Stimulated activated naive CD8-positive, alpha-beta T cell treated with anti-CD3 and anti-CD28 coated beads, Interleukin-15, amount 100 ng/mL, for 72 hours (primary cell): ENCODE measurements around the gene RRAGD.
A peak's percentile ranks its signal among the peaks of the same experiment; 100 is the strongest.

Experiments used
- ATAC-seq: fragments of 150-1000 bp; cut with Tn5 transposase; 2 replicates; pipeline ENCODE4 v1.10.0; 2021; ENCODE audit warnings: mild to moderate bottlenecking, moderate library complexity
- DNase-seq, 2 donors: peaks; one replicate each; pipeline ENCODE4 v3.0.0; 2021 to 2022
- H3K27ac Mint-ChIP-seq, 2 donors: one replicate each; pipeline ENCODE4 v1.8.0; 2022; ENCODE audit warnings: mild to moderate bottlenecking in 2 of 2, mixed read lengths in 2 of 2, moderate library complexity in 2 of 2
- H3K27me3 Mint-ChIP-seq: one replicate; pipeline ENCODE4 v1.8.0; 2022; ENCODE audit warnings: mixed read lengths
- H3K4me1 Mint-ChIP-seq: one replicate; pipeline ENCODE4 v1.8.0; 2022; ENCODE audit warnings: mild to moderate bottlenecking, mixed read lengths
- H3K4me3 Mint-ChIP-seq, 2 donors: one replicate each; pipeline ENCODE4 v1.8.0; 2022; ENCODE audit warnings: mild to moderate bottlenecking in 2 of 2, mixed read lengths in 2 of 2, moderate library complexity in 1 of 2
- H3K9me3 Mint-ChIP-seq, 2 donors: one replicate each; pipeline ENCODE4 v1.8.0; 2022; ENCODE audit warnings: mixed read lengths in 2 of 2

Gene RRAGD

DNA sequence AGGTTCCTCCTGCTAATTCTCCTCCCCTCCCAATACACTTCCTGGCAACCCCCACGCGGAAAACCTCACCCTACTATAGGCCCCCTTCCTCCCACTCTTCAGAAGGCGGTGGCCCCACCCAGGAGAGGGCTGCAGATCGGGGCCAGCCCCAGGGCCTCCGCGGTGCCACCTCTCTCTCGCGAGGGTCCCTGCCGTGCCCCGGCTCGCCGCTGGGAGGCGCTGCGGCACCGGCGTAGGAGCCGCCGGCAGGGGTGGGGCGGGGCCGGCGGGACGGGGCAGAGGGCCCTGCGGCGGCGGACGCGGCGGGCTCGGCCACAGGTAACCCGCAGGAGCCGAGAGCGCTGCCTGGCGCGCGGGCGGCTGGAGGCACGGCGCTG, 20.8 kb upstream of the RRAGD start, which contains the start of gene ANKRD6:
Gene ANKRD6, plus strand, starts transcription at position 278 of the 377 bp plus-strand sequence. CDS start 133,825 bp downstream, outside the sequence.
- DNase-seq (peak; percentile 85 to 91), ATAC-seq (peak; percentile 94)
- Mint-ChIP-seq H3K27ac (peak within 1 kb of the TSS; percentile 42 to 79), H3K4me1 (peaks cover 31% of the 10 kb centered on the region), H3K27me3 (peaks cover 16% of the 10 kb centered on the region), H3K4me3 (peak within 1 kb of the TSS; percentile 81 to 83), H3K9me3 (no peaks in the 10 kb centered on the region)

- H3K27me3 Mint-ChIP-seq = peaks cover 12% of the 10 kb centered on the region
- DNase-seq (no peak), ATAC-seq (no peak)
- H3K9me3 Mint-ChIP-seq = no peaks in the 10 kb centered on the region
- no peak overlapping the region for H3K4me3 Mint-ChIP-seq
- H3K4me1 Mint-ChIP-seq = peaks cover 29% of the 10 kb centered on the region
- no peak overlapping the region for H3K27ac Mint-ChIP-seq
These were observed 18.3 kb upstream of the RRAGD start for GRCh38 chr6:89430201-89430962.

- H3K27ac Mint-ChIP-seq = no peak overlapping the region
- no peak overlapping the region for H3K4me3 Mint-ChIP-seq
- DNase-seq (no peak), ATAC-seq (no peak)
- H3K4me1 Mint-ChIP-seq = peaks cover 10% of the 10 kb centered on the region
- no peaks in the 10 kb centered on the region for H3K9me3 Mint-ChIP-seq
- H3K27me3 Mint-ChIP-seq = peaks cover 34% of the 10 kb centered on the region
These were observed 4.7 kb upstream of the RRAGD start for GRCh38 chr6:89416796-89417195.

DNA sequence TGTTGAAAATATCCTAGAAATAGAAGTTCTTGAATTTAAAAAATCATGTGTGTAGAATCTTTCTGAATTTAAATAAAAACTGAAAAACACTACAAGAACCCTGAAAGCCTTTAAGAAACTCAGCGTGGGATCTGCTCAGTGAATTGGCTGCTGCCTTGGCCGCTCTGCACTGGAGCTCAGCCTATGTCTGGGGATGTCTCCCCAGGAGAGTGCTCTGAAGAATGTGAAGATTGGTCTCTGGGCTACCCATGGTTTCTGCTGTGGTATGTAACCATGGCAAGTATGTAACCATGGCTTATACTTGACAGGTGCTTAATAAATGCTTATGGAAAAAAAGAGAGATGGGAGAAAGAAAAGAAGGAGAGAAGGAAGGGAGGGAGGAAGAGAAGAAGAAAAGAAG, 3.1 kb upstream of the RRAGD start:
- Mint-ChIP-seq H3K4me1 (peaks cover 19% of the 10 kb centered on the region), H3K4me3 (no peak overlapping the region), H3K9me3 (no peaks in the 10 kb centered on the region), H3K27ac (no peak overlapping the region), H3K27me3 (peaks cover 34% of the 10 kb centered on the region)
- no peak for ATAC-seq
- no peak for DNase-seq

- H3K27me3 Mint-ChIP-seq = peaks cover 34% of the 10 kb centered on the region
- H3K27ac Mint-ChIP-seq = no peak overlapping the region
- no peak overlapping the region for H3K4me3 Mint-ChIP-seq
- ATAC-seq (no peak), DNase-seq (no peak)
- peaks cover 21% of the 10 kb centered on the region for H3K4me1 Mint-ChIP-seq
- no peaks in the 10 kb centered on the region for H3K9me3 Mint-ChIP-seq
These were observed 2.1 kb upstream of the RRAGD start for GRCh38 chr6:89414215-89414614.

DNA sequence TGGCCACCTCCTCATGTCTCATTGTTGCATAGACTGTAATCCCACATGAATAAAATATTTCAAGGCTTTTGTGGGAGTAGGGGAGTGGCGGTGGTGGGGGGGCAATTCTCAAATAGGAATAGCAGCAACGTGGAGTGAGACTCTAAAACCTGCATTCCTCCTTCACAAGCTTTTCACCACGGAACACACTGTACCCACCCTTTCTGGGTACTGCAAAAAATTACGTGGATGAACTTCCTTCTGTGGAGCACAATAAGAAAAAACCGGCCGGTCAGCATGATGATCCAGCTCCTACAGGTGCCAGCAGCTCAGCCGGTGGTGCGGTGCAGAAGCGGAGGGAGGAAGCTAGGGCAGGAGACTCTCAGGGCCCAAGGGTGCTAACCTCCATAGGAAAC, 930 bp upstream of the RRAGD start:
- Mint-ChIP-seq H3K4me3 (peak overlapping the region; percentile 97 to 100), H3K9me3 (no peaks in the 10 kb centered on the region), H3K27me3 (peaks cover 34% of the 10 kb centered on the region), H3K27ac (peak overlapping the region in 1 of 2 donors; percentile 31), H3K4me1 (peaks cover 21% of the 10 kb centered on the region)
- ATAC-seq (no peak), DNase-seq (no peak)

DNA sequence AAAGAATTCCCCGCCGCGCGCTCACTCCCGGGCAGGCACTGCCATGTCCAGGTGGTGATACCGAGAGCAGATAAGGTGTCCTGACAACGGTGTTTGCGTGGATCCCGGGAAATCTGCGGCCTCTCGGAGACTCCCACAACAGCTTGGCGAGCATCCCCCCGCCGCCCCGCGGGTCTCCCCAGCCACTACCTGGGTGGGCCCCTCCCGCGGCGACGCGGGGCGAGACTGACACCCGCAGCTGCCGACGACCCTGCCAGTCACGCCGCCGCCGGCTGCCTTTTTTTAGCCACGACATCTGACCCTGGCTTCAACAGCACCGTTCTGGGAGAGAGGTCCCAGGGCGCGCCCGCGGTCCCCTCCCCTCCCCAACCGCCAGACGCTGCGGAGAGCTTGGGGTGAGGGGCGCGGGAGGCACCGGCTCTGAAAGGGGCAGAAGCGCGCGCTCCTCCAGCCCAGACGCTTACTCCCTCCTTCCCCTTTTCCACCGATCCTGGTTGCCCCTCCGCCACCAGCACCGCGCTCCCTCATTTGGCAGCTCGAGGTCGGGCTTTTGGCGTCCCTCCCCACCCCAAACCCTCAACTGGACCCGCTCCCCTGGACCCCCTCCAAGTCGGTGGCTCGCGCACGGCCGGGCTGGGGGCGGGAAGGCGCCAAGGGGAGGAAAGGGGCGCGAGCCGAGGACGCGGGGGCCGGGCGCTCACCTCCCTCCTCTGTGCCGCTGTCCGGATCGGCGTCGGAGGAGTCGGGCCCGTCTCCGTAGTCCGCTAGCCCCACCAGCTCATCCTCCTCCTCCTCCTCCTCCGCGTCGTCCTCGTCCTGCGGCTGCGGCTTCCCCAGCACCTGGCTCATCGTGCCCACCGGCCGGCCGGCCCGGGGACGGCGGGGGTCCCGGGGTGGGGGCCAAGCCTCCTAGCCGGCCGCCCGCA, 665 bp downstream of the RRAGD start:
- Mint-ChIP-seq H3K27me3 (peaks cover 23% of the 10 kb centered on the region), H3K4me3 (peak overlapping the region; percentile 83 to 97), H3K27ac (peak overlapping the region in 1 of 2 donors; percentile 42), H3K4me1 (peaks cover 21% of the 10 kb centered on the region), H3K9me3 (no peaks in the 10 kb centered on the region)
- ATAC-seq = peak; percentile 76
- DNase-seq = peak; percentile 34 to 50

GRCh38 chr6:89410788-89411144, 1.3 kb downstream of the RRAGD start:
- no peaks in the 10 kb centered on the region for H3K9me3 Mint-ChIP-seq
- peak overlapping the region; percentile 83 to 87 for H3K4me3 Mint-ChIP-seq
- peaks cover 25% of the 10 kb centered on the region for H3K4me1 Mint-ChIP-seq
- peak overlapping the region in 1 of 2 donors; percentile 42 for H3K27ac Mint-ChIP-seq
- H3K27me3 Mint-ChIP-seq = peaks cover 23% of the 10 kb centered on the region
- DNase-seq = no peak
- no peak for ATAC-seq

DNA sequence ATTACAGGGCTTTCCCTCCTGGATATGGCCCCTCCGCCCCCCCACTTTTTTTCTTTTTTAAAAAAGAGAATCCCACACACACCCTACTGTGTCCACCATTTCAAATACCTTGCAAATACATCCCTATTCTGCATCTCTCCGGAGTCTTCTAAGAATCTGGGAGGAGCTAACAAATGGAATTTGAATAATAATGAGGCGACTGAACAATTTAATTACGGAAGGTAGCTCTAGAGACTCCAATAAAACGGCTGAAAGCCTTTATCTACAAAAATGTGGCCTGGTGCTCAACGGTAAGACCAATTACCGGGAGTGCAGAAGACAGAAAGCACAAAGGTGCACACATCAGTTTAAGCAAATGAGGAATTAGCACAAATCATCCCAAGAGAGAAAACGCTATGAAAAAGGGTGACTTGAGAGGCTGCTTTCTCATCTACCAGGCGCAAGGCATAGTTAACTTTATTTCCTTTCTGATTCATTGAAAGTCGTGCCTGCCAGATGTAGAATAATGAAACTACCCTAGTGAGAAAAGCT, 1.8 kb downstream of the RRAGD start:
- peaks cover 25% of the 10 kb centered on the region for H3K4me1 Mint-ChIP-seq
- DNase-seq (no peak), ATAC-seq (no peak)
- H3K27me3 Mint-ChIP-seq = peaks cover 20% of the 10 kb centered on the region
- H3K4me3 Mint-ChIP-seq = peak overlapping the region; percentile 83 to 87
- H3K9me3 Mint-ChIP-seq = no peaks in the 10 kb centered on the region
- H3K27ac Mint-ChIP-seq = no peak overlapping the region

GRCh38 chr6:89409461-89410035, 2.5 kb downstream of the RRAGD start:
- H3K27ac Mint-ChIP-seq = no peak overlapping the region
- DNase-seq = no peak
- no peak for ATAC-seq
- H3K4me1 Mint-ChIP-seq = peaks cover 25% of the 10 kb centered on the region
- no peaks in the 10 kb centered on the region for H3K9me3 Mint-ChIP-seq
- H3K4me3 Mint-ChIP-seq = no peak overlapping the region
- peaks cover 14% of the 10 kb centered on the region for H3K27me3 Mint-ChIP-seq

DNA sequence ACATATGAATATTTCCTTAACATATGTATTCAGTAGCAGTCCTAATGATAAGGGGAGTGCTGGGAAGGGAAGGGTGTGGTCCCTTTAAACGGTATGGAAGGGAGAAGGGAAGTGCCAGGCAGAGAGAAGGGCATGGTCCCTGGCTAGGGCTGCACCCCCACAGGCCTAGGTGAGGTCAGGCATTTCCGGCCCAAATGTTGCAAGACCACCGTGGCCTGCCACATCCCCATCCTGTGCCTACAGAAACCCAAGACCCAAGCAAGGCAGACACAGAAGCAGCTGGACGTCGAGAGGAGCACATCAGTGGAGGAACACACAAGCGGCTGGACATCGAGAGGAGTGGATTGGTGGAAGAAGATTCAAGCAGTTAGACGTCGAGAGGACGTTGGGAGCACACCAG, 5.9 kb downstream of the RRAGD start:
- H3K9me3 Mint-ChIP-seq = no peaks in the 10 kb centered on the region
- DNase-seq (no peak), ATAC-seq (no peak)
- peaks cover 15% of the 10 kb centered on the region for H3K4me1 Mint-ChIP-seq
- no peak overlapping the region for H3K4me3 Mint-ChIP-seq
- no peak overlapping the region for H3K27ac Mint-ChIP-seq
- no peaks in the 10 kb centered on the region for H3K27me3 Mint-ChIP-seq

DNA sequence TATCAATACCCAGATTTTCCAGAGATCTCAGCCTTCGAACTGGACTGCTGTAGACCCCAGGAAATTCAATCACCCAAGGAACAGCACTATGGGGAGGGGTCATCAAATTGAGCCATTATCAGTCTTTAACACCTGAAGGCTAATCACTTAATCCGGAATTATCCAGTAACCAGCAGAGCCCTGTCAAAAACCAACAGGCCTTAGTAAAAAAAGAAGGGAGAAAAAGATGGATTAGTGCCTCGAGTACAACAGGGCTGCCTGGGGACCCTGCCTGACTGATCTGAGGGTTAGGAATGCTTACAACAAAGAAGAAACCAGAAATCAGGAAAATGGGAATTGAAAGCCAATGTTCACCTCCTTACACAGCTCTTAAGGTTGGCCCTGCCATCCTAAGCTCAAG, 7.6 kb downstream of the RRAGD start:
- ATAC-seq (no peak), DNase-seq (no peak)
- no peaks in the 10 kb centered on the region for H3K27me3 Mint-ChIP-seq
- no peak overlapping the region for H3K27ac Mint-ChIP-seq
- H3K9me3 Mint-ChIP-seq = no peaks in the 10 kb centered on the region
- peaks cover 4% of the 10 kb centered on the region for H3K4me1 Mint-ChIP-seq
- H3K4me3 Mint-ChIP-seq = no peak overlapping the region

- no peak for DNase-seq
- ATAC-seq = no peak
- no peak overlapping the region for H3K4me3 Mint-ChIP-seq
- no peaks in the 10 kb centered on the region for H3K9me3 Mint-ChIP-seq
- H3K27ac Mint-ChIP-seq = no peak overlapping the region
- no peaks in the 10 kb centered on the region for H3K27me3 Mint-ChIP-seq
- H3K4me1 Mint-ChIP-seq = peaks cover 4% of the 10 kb centered on the region
These were observed 9.3 kb downstream of the RRAGD start for GRCh38 chr6:89402776-89403175.

DNA sequence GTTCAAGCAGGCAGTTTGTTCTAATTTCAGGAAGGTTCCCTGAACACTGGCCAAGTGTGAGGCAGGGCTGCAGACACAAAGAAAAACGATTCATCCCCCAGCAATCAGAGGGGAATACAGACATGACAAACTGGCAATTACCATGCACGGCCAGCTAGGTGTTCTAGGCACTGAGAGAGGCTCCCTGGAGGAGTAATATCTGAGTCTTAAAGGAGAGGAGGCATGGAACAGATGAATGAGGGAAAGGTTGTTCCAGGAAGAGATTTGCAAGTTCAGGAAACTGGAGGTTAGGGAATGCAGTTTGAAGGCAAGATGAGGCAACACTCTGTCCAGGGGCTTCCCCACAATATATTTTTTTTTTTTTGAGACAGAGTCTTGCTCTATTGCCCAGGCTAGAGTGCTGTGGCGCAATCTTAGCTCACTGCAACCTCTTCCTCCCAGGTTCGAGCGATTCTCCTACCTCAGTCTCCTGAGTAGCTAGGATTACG, 11.1 kb downstream of the RRAGD start:
- Mint-ChIP-seq H3K27me3 (no peaks in the 10 kb centered on the region), H3K27ac (no peak overlapping the region), H3K4me3 (no peak overlapping the region), H3K4me1 (peaks cover under 1% of the 10 kb centered on the region), H3K9me3 (no peaks in the 10 kb centered on the region)
- ATAC-seq = no peak
- DNase-seq = no peak

GRCh38 chr6:89400050-89400449, 12.0 kb downstream of the RRAGD start:
- no peak for ATAC-seq

More at GRCh38 chr6:89400050-89400449, 12.0 kb downstream of the RRAGD start:
- Mint-ChIP-seq H3K27me3 (no peaks in the 10 kb centered on the region), H3K9me3 (no peaks in the 10 kb centered on the region), H3K4me1 (no peaks in the 10 kb centered on the region), H3K4me3 (no peak overlapping the region), H3K27ac (no peak overlapping the region)
- DNase-seq = no peak
